ENCODE results near the gene MRPL53. TPM values are rescaled to one million over a fixed set of nuclear protein-coding genes. Genes with fewer than 3 reads are reported as not detected.

Gene MRPL53
- total RNA-seq, 1 experiment from 2014 or later, result 65.4 TPM

GRCh38 chr2:74457129-74457548 lies 15.3 kb downstream of the MRPL53 start:
- Histone ChIP-seq H3K4me2 (ENCODE audit: low read length) (peak overlapping the region; percentile 74), H3K9me3 (ENCODE audit: control insufficient read depth in 1 of 2, insufficient read depth in 1 of 2, low read depth in 1 of 2, low read length in 2 of 2) (no peaks in the 10 kb centered on the region), H3K27me3 (ENCODE audit: insufficient read depth, low read length) (no peaks in the 10 kb centered on the region), H3K4me3 (replicated peaks in 1 of 2; ENCODE audit: low read depth in 1 of 2, low read length in 2 of 2) (peak overlapping the region; percentile 62 to 66), H3K4me1 (ENCODE audit: control insufficient read depth in 1 of 2, insufficient read depth in 2 of 2, low read length in 2 of 2) (peaks cover 12 to 46% of the 10 kb centered on the region in 2 experiments), H2AFZ (ENCODE audit: low read depth, low read length, poor library complexity, severe bottlenecking) (no peak overlapping the region), H3K36me3 (ENCODE audit: control insufficient read depth in 1 of 2, insufficient read depth in 2 of 2, low read length in 2 of 2) (peaks cover 2 to 7% of the 10 kb centered on the region in 2 experiments; a peak in 2 of 4 replicates), H4K20me1 (ENCODE audit: insufficient read depth) (no peaks in the 10 kb centered on the region), H3K9me2 (ENCODE audit: insufficient read depth) (no peaks in the 10 kb centered on the region), H3K9ac (ENCODE audit: low read length) (peak overlapping the region; percentile 80), H3K79me2 (ENCODE audit: insufficient read depth, low read length) (peaks cover 11% of the 10 kb centered on the region; the same call in 1 of the 2 replicates), H3K27ac (ENCODE audit: low read depth, low read length) (peak overlapping the region; percentile 89)
- no peak for DNase-seq (ENCODE audit: low read depth, low spot score)
- ChIA-PET POLR2A (interaction anchor here (2.0 kb wide), 1 partner anchor 11 kb away, joined by 21 read pairs; no protein-coding TSS in a partner anchor), RAD21 (ENCODE audit: low non-redundant PET in 1 of 2, low total read pairs in 2 of 2, uncharacterized antibody in 2 of 2, unreplicated experiment in 2 of 2) (no interaction called here), CTCF (no interaction called here)
- BruUV-seq (replicated peaks), result no TSS peak
- intact Hi-C loops (cut with micrococcal nuclease), result loop anchor here (10.0 kb wide), 1 partner anchor 1222 kb away; the partner anchor contains the start of genes CCT7 and PRADC1
- no peak for ATAC-seq
- TF ChIP-seq SRF (IDR thresholded peaks at IDR 0.05; ENCODE audit: low read depth), result no peak
- TF ChIP-seq CTCF (IDR thresholded peaks at IDR 0.05 in 2 of 3, conservative IDR thresholded peaks at IDR 0.05 in 1 of 3; ENCODE audit: borderline replicate concordance in 1 of 3, insufficient read depth in 1 of 3, low read depth in 2 of 3, low read length in 2 of 3), result no peak
- TF ChIP-seq MAX (IDR thresholded peaks at IDR 0.05), result no peak
- no peak; the same call in 1 of the 2 replicates for TF ChIP-seq POLR2AphosphoS5 (IDR thresholded peaks at IDR 0.05; ENCODE audit: low read depth, low read length)
- no peak for TF ChIP-seq POLR2A (IDR thresholded peaks at IDR 0.05; ENCODE audit: borderline replicate concordance, extremely low read depth, insufficient read depth, insufficient read length)
- no peak for TF ChIP-seq SP1 (IDR thresholded peaks at IDR 0.05; ENCODE audit: low read depth)
- no peak for TF ChIP-seq ZBTB33 (IDR thresholded peaks at IDR 0.05; ENCODE audit: extremely low read depth, insufficient replicate concordance, low read length)
- TF ChIP-seq EZH2phosphoT487 (IDR thresholded peaks at IDR 0.05; ENCODE audit: borderline replicate concordance), result no peak
- TF ChIP-seq YY1 (IDR thresholded peaks at IDR 0.05; ENCODE audit: extremely low read depth, insufficient replicate concordance, low read depth, low read length), result no peak
- no peak for TF ChIP-seq EZH2 (IDR thresholded peaks at IDR 0.05)
- no peak for TF ChIP-seq CBX3 (IDR thresholded peaks at IDR 0.05; ENCODE audit: low read depth)
- no peak for TF ChIP-seq ATF3 (IDR thresholded peaks at IDR 0.05)
- no peak for TF ChIP-seq ZFX (IDR thresholded peaks at IDR 0.05)
- TF ChIP-seq FOSL1 (IDR thresholded peaks at IDR 0.05; ENCODE audit: low read depth), result no peak
- TF ChIP-seq ELF1 (IDR thresholded peaks at IDR 0.05; ENCODE audit: borderline replicate concordance, low read depth), result no peak
- TF ChIP-seq CEBPB (IDR thresholded peaks at IDR 0.05; ENCODE audit: low read depth), result no peak
- TF ChIP-seq SIN3A (IDR thresholded peaks at IDR 0.05; ENCODE audit: low read depth), result no peak
- no peak for TF ChIP-seq ZNF274 (IDR thresholded peaks at IDR 0.05; ENCODE audit: low read depth, low read length)
- TF ChIP-seq EGR1 (IDR thresholded peaks at IDR 0.05; ENCODE audit: low read depth), result no peak
